SK-N-SH treated with all-trans-retinoic acid at 6 μM for 48 hours (cell line): ENCODE results near the gene CFAP97D1.

Experiments
- ATAC-seq: fragments of 200-7000 bp; cut with Tn5 transposase; 3 replicates; pipeline ENCODE4 v1.9.1; 2020; ENCODE audit warnings: mild to moderate bottlenecking, moderate library complexity
- ARNTL ChIP-seq: fragments of 450-650 bp; formaldehyde crosslinking; IDR thresholded peaks from 2 replicates; pipeline ENCODE4 v1.5.0; 2020; ENCODE audit warnings: low read depth, mild to moderate bottlenecking, moderate library complexity, borderline replicate concordance
- ESRRG ChIP-seq: fragments of 250-450 bp; sonication (Bioruptor Pico); IDR thresholded peaks from 2 replicates; pipeline ENCODE4 v1.6.1; 2021; ENCODE audit warnings: mild to moderate bottlenecking
- GLIS3 ChIP-seq: fragments of 250-450 bp; sonication (Bioruptor Pico); IDR thresholded peaks from 2 replicates; pipeline ENCODE4 v1.5.0; 2020; ENCODE audit warnings: mild to moderate bottlenecking, moderate library complexity
- ISL1 ChIP-seq: fragments of 250-450 bp; sonication (Bioruptor Pico); IDR thresholded peaks from 2 replicates; pipeline ENCODE4 v2.1.2; 2022; ENCODE audit warnings: mild to moderate bottlenecking, moderate library complexity
- OSR1 ChIP-seq: fragments of 250-450 bp; sonication (Bioruptor Pico); IDR thresholded peaks from 2 replicates; pipeline ENCODE4 v1.8.0; 2022; ENCODE audit warnings: moderate library complexity, mild to moderate bottlenecking, inconsistent platforms
- PPARA ChIP-seq: fragments of 250-450 bp; sonication (Bioruptor Pico); IDR thresholded peaks from 2 replicates; pipeline ENCODE4 v1.5.0; 2020; ENCODE audit warnings: mild to moderate bottlenecking, borderline replicate concordance
- RARB ChIP-seq: fragments of 250-450 bp; sonication (Bioruptor Pico); IDR thresholded peaks from 2 replicates; pipeline ENCODE4 v1.8.0; 2021; ENCODE audit warnings: mild to moderate bottlenecking, moderate library complexity
- SNAI2 ChIP-seq: fragments of 250-450 bp; sonication (Bioruptor Pico); IDR thresholded peaks from 2 replicates; pipeline ENCODE4 v1.5.0; 2020; ENCODE audit warnings: mild to moderate bottlenecking, moderate library complexity
- TCF4 ChIP-seq: fragments of 250-450 bp; sonication (Bioruptor Pico); IDR thresholded peaks from 2 replicates; pipeline ENCODE4 v1.8.0; 2021; ENCODE audit warnings: mild to moderate bottlenecking, moderate library complexity, borderline replicate concordance
- TOX ChIP-seq: fragments of 250-450 bp; sonication (Bioruptor Pico); IDR thresholded peaks from 2 replicates; pipeline ENCODE4 v1.8.0; 2021; ENCODE audit warnings: mild to moderate bottlenecking, moderate library complexity, borderline replicate concordance
- ZC3H10 ChIP-seq: fragments of 250-450 bp; sonication (Bioruptor Pico); IDR thresholded peaks from 2 replicates; pipeline ENCODE4 v1.5.1; 2021; ENCODE audit warnings: mild to moderate bottlenecking, moderate library complexity
- ZFP3 ChIP-seq: fragments of 250-450 bp; sonication (Bioruptor Pico); IDR thresholded peaks from 2 replicates; pipeline ENCODE4 v1.5.0; 2020; ENCODE audit warnings: mild to moderate bottlenecking, moderate library complexity
- ZFP30 ChIP-seq: fragments of 450-650 bp; formaldehyde crosslinking; IDR thresholded peaks from 2 replicates; pipeline ENCODE4 v1.5.0; 2022; ENCODE audit warnings: mild to moderate bottlenecking, moderate library complexity
- ZNF565 ChIP-seq: fragments of 450-650 bp; formaldehyde crosslinking; conservative IDR thresholded peaks from 2 replicates; pipeline ENCODE4 v1.5.0; 2020; ENCODE audit warnings: low read depth, mild to moderate bottlenecking, moderate library complexity
- ZNF70 ChIP-seq: fragments of 450-650 bp; formaldehyde crosslinking; IDR thresholded peaks from 2 replicates; pipeline ENCODE4 v1.5.0; 2020; ENCODE audit warnings: mild to moderate bottlenecking, moderate library complexity
- ZNF8 ChIP-seq: fragments of 450-650 bp; formaldehyde crosslinking; IDR thresholded peaks from 2 replicates; pipeline ENCODE4 v1.5.0; 2020; ENCODE audit warnings: mild to moderate bottlenecking, moderate library complexity
- TF ChIP-seq, protein P1 (sequence below): fragments of 250-450 bp; sonication (Bioruptor Pico); IDR thresholded peaks from 2 replicates; pipeline ENCODE4 v1.5.0; 2020; ENCODE audit warnings: mild to moderate bottlenecking, moderate library complexity
- TF ChIP-seq, protein P2 (sequence below): fragments of 250-450 bp; sonication (Bioruptor Pico); IDR thresholded peaks from 2 replicates; pipeline ENCODE4 v1.8.0; 2020; ENCODE audit warnings: mild to moderate bottlenecking, moderate library complexity, borderline replicate concordance
- TF ChIP-seq, protein P3 (sequence below): fragments of 250-450 bp; sonication (Bioruptor Pico); IDR thresholded peaks from 2 replicates; pipeline ENCODE4 v1.5.1; 2020; ENCODE audit warnings: low read depth, mild to moderate bottlenecking, moderate library complexity

The CFAP97D1 gene

DNA sequence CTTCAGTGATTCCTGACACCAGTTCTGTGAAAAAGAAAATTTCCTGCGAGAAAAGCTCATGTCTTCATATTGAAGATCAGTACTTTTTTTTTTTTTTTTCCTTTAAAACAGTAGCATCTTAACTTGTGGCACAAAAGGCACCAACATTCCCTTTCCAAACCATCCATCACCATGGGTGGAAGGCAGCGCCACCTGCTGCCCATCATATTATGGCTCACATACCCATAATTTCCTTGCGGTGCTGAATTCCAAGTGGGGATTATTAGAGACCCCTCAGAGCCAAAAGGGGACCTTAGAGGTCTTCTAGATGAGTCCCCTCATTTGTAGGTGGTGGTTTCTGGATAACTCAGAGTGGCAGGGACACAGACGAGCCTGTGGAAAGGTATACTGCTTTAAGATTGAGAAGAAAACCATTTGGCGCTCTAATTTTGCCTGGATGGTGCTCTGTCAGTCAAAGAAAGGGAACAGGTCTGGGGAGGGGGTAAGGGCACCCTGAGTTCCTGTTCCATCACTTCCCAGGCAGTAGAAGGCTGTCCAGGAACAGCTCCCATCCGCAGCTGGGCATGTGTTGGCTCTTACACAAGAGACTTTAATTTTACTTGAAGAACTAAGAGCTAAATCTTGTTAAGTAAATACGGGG is 13.7 kb upstream of the CFAP97D1 start:
- peak; percentile 64 for ATAC-seq
- TF ChIP-seq RARB (CRISPR knock-in tag) (no peak), ZFP30 (no peak), ZNF565 (CRISPR knock-in tag) (no peak), TCF4 (CRISPR knock-in tag) (no peak), ISL1 (CRISPR knock-in tag) (no peak), OSR1 (no peak), PPARA (CRISPR knock-in tag) (no peak), ARNTL (CRISPR knock-in tag) (no peak)
- TF ChIP-seq, protein P1, sequence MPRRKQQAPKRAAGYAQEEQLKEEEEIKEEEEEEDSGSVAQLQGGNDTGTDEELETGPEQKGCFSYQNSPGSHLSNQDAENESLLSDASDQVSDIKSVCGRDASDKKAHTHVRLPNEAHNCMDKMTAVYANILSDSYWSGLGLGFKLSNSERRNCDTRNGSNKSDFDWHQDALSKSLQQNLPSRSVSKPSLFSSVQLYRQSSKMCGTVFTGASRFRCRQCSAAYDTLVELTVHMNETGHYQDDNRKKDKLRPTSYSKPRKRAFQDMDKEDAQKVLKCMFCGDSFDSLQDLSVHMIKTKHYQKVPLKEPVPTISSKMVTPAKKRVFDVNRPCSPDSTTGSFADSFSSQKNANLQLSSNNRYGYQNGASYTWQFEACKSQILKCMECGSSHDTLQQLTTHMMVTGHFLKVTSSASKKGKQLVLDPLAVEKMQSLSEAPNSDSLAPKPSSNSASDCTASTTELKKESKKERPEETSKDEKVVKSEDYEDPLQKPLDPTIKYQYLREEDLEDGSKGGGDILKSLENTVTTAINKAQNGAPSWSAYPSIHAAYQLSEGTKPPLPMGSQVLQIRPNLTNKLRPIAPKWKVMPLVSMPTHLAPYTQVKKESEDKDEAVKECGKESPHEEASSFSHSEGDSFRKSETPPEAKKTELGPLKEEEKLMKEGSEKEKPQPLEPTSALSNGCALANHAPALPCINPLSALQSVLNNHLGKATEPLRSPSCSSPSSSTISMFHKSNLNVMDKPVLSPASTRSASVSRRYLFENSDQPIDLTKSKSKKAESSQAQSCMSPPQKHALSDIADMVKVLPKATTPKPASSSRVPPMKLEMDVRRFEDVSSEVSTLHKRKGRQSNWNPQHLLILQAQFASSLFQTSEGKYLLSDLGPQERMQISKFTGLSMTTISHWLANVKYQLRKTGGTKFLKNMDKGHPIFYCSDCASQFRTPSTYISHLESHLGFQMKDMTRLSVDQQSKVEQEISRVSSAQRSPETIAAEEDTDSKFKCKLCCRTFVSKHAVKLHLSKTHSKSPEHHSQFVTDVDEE (CRISPR knock-in tag): no peak
- TF ChIP-seq, protein P2, sequence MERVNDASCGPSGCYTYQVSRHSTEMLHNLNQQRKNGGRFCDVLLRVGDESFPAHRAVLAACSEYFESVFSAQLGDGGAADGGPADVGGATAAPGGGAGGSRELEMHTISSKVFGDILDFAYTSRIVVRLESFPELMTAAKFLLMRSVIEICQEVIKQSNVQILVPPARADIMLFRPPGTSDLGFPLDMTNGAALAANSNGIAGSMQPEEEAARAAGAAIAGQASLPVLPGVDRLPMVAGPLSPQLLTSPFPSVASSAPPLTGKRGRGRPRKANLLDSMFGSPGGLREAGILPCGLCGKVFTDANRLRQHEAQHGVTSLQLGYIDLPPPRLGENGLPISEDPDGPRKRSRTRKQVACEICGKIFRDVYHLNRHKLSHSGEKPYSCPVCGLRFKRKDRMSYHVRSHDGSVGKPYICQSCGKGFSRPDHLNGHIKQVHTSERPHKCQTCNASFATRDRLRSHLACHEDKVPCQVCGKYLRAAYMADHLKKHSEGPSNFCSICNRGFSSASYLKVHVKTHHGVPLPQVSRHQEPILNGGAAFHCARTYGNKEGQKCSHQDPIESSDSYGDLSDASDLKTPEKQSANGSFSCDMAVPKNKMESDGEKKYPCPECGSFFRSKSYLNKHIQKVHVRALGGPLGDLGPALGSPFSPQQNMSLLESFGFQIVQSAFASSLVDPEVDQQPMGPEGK (CRISPR knock-in tag): no peak
- TF ChIP-seq, all 23 proteins: peak for 0

DNA sequence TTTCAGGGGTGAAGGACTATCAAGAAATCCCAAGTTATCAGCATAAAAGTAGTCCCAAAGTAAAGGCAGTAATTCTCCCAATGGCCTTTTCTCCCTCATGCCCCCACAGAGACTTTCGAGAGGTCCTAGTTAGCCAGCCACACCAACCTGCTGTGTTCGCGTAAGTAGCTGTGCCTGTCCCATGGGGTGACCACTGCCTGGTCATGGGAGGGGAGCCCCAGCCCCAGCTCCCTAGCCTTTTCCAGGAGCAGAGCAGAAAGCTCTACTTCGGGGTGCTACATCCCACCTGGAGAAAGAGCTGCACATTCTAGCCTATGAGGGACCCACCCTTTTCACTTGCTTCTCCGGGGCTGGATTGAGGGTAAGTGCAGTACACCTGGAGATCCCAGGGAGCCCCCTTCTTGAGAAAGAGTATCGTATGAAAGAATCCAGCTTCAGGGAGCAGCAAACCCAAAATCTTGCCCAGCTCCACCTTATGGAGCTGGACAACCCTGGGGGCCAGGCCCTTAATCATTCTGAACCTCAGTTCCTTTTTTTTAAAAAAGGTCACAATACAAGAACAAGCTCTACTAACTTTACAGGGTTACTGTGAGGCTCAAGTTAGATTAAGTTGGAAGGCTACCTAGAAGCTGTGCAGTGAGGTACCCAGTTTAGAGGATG is 13.1 kb upstream of the CFAP97D1 start:
- no peak for TF ChIP-seq RARB (CRISPR knock-in tag)
- TF ChIP-seq ZNF8: no peak
- no peak for TF ChIP-seq ZNF565 (CRISPR knock-in tag)
- TF ChIP-seq, protein P2 (CRISPR knock-in tag): no peak
- no peak for TF ChIP-seq ZNF70 (CRISPR knock-in tag)
- no peak for TF ChIP-seq GLIS3 (CRISPR knock-in tag)
- TF ChIP-seq ZC3H10 (CRISPR knock-in tag): no peak
- no peak for TF ChIP-seq ZFP3 (CRISPR knock-in tag)
- TF ChIP-seq TOX (CRISPR knock-in tag): no peak
- no peak for TF ChIP-seq OSR1
- TF ChIP-seq, protein P1 (CRISPR knock-in tag): no peak
- TF ChIP-seq, protein P3, sequence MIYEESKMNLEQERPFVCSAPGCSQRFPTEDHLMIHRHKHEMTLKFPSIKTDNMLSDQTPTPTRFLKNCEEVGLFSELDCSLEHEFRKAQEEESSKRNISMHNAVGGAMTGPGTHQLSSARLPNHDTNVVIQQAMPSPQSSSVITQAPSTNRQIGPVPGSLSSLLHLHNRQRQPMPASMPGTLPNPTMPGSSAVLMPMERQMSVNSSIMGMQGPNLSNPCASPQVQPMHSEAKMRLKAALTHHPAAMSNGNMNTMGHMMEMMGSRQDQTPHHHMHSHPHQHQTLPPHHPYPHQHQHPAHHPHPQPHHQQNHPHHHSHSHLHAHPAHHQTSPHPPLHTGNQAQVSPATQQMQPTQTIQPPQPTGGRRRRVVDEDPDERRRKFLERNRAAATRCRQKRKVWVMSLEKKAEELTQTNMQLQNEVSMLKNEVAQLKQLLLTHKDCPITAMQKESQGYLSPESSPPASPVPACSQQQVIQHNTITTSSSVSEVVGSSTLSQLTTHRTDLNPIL (CRISPR knock-in tag): no peak
- TF ChIP-seq SNAI2: no peak
- TF ChIP-seq ESRRG (CRISPR knock-in tag): no peak
- TF ChIP-seq ARNTL (CRISPR knock-in tag): no peak
- TF ChIP-seq PPARA (CRISPR knock-in tag): no peak
- no peak for TF ChIP-seq TCF4 (CRISPR knock-in tag)
- TF ChIP-seq ZFP30: no peak
- ATAC-seq: 0 out of 3 replicates have a peak, but pooled peaks have one; percentile 11
